ENCODE measurements around the gene DRC1. TPM values are rescaled to one million over a fixed set of nuclear protein-coding genes. Genes with fewer than 3 reads are reported as not detected.

DRC1 gene
- total RNA-seq, 6 experiments from 2014 or later = not detected

DNA sequence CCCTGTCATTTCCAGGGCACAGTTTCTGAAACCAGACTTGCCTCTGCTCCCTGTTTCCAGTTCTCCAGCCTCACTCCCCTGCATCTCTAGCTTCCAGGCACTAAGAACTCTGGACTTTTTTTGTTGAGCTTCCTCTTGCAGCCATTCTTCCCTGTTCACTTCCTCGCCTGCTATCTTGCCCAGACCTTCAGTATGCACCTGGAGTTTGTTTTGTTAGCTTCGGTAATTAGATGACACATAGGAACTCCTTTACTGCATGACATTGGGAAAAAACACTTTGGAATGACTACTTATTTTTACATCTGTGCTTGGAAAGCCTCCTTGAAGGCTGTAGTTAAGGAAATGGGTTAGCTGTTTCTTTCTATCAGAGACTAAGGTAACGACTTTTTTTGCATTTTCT, 41.0 kb downstream of the DRC1 start:
- no peak overlapping the region for H3K4me3 Mint-ChIP-seq
- peaks cover 15% of the 10 kb centered on the region for H3K27me3 Mint-ChIP-seq (ENCODE audit: insufficient read depth)
- no peak for DNase-seq
- TF ChIP-seq, protein P1, sequence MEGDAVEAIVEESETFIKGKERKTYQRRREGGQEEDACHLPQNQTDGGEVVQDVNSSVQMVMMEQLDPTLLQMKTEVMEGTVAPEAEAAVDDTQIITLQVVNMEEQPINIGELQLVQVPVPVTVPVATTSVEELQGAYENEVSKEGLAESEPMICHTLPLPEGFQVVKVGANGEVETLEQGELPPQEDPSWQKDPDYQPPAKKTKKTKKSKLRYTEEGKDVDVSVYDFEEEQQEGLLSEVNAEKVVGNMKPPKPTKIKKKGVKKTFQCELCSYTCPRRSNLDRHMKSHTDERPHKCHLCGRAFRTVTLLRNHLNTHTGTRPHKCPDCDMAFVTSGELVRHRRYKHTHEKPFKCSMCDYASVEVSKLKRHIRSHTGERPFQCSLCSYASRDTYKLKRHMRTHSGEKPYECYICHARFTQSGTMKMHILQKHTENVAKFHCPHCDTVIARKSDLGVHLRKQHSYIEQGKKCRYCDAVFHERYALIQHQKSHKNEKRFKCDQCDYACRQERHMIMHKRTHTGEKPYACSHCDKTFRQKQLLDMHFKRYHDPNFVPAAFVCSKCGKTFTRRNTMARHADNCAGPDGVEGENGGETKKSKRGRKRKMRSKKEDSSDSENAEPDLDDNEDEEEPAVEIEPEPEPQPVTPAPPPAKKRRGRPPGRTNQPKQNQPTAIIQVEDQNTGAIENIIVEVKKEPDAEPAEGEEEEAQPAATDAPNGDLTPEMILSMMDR (IDR thresholded peaks at IDR 0.05) = no peak
- no peaks in the 10 kb centered on the region for H3K9me3 Mint-ChIP-seq
- H3K36me3 Mint-ChIP-seq (ENCODE audit: low read depth) = no peaks in the 10 kb centered on the region
- peaks cover 14% of the 10 kb centered on the region for H3K4me1 Mint-ChIP-seq (ENCODE audit: low read depth)
- no peak overlapping the region for H3K27ac Mint-ChIP-seq

DNA sequence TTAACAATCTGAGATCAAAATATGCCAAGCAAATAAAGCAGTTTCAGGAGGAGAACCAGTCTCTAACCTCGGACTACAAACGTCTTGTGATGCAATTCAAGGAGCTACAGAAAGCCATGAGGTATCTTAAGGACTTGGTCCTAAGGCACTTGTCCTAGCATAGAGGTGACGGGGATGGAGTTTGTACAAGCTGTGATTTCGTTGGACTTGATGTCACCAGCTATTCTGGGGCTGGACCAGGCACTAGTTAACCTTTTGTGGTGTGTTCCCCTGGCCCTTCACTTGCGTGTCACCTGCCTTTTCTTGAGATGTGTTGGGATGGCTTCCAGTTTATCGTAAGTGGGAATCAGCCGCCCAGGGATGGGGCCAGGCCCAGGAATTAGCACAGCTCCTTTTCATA, 42.5 kb downstream of the DRC1 start:
- TF ChIP-seq, protein P1 (IDR thresholded peaks at IDR 0.05) = no peak
- H3K27me3 Mint-ChIP-seq (ENCODE audit: insufficient read depth) = peaks cover 23% of the 10 kb centered on the region
- no peak overlapping the region for H3K27ac Mint-ChIP-seq
- no peaks in the 10 kb centered on the region for H3K36me3 Mint-ChIP-seq (ENCODE audit: low read depth)
- no peak for DNase-seq
- no peak overlapping the region for H3K4me3 Mint-ChIP-seq
- no peaks in the 10 kb centered on the region for H3K9me3 Mint-ChIP-seq
- H3K4me1 Mint-ChIP-seq (ENCODE audit: low read depth) = peaks cover 2% of the 10 kb centered on the region

DNA sequence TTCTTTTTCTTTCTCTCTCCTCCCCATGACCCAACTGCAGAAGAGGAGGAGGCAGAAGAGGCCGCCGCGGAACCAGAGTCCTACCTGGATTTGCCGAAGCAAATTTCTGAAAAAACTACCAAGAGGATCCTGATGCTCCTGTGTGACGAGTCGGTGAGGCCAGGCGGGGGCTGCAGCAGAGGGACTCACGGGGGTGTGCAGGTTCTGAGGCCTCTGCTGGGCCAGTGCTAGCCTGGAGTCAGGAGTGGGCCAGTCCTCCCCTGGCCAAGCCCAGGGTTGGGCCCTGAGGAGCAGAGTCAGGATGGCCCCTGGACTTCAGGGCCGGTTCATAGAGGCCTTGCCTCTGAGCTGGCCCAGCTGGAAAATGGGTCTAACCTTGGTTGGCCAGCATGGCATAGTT, 46.9 kb downstream of the DRC1 start:
- Mint-ChIP-seq H3K4me3 (no peak overlapping the region), H3K27me3 (ENCODE audit: insufficient read depth) (peaks cover 30% of the 10 kb centered on the region), H3K36me3 (ENCODE audit: low read depth) (peaks cover 5% of the 10 kb centered on the region), H3K4me1 (ENCODE audit: low read depth) (no peaks in the 10 kb centered on the region), H3K27ac (no peak overlapping the region), H3K9me3 (peaks cover 6% of the 10 kb centered on the region; the same call in 1 of the 2 replicates)
- TF ChIP-seq, protein P1 (IDR thresholded peaks at IDR 0.05) = no peak
- DNase-seq = no peak

DNA sequence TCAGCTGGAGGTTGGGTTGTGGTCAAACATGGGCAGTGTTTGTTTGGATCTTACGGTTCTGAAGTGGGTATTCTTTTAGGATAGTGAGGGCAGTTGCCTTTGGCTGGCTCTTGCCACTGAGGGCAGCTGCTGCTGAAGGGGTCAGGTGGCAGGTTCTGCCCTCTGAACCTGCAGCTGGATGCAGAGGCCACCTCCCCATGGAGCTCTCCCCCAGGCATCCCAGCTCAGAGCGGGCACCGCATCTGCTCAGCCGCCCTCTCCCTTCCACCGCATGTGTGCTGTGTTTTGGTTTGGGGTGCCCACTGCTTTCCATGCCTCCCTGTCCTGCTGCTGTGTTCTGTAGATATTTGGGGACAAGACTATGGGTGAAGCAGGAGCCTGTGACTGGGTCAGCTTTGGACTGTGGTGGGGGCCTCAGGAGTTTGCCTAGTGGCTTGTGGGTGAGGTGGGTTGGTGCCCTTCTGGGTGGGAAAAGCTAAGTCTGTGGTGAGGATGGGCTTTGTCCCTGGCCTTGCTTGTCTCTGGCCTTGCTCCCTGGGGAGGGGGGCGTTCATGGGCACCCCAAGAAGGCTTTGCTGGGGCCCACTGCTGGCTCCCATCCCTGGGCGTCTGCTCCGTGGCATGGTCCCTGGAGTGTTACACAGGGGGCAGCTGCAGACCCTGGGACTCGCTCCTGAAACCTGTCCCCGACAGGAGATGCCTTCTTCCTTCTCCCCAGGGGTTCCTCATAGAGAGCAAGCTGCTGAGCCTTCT, 47.7 kb downstream of the DRC1 start:
- H3K4me1 Mint-ChIP-seq (ENCODE audit: low read depth) = no peaks in the 10 kb centered on the region
- peaks cover 5% of the 10 kb centered on the region for H3K36me3 Mint-ChIP-seq (ENCODE audit: low read depth)
- H3K27me3 Mint-ChIP-seq (ENCODE audit: insufficient read depth) = peaks cover 35% of the 10 kb centered on the region
- DNase-seq = no peak
- peaks cover 6% of the 10 kb centered on the region; the same call in 1 of the 2 replicates for H3K9me3 Mint-ChIP-seq
- no peak overlapping the region for H3K27ac Mint-ChIP-seq
- TF ChIP-seq, protein P1 (IDR thresholded peaks at IDR 0.05) = no peak
- no peak overlapping the region for H3K4me3 Mint-ChIP-seq

DNA sequence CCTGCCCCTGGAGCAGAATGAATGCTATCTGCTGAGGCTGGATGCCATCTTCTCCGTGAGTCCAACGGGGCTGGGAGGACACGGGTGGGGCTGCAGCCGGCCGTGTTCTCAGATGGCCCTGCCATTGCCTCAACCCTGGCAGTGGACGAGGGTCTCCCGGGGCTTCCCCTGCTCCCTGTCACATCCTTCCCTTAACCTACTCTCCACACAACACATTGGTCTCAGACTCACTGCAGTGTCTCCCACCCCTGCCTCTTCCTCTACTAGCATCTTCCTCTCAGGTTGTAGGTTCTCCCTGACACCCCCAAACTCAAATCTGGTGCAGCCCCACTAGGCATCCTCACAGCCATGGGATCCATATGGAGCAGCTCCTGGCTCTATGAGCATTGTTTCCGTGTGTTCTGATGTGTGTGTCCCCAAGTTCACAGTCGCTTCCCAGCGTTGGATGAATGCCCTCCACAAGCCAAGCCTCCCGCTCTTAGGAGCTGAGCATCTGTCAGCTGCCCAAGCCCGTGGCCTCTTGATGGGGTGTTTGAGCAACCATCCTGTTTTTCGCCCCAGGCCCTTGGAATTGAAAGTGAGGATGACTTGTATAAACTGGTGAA, 48.4 kb downstream of the DRC1 start:
- Mint-ChIP-seq H3K27me3 (ENCODE audit: insufficient read depth) (peaks cover 33% of the 10 kb centered on the region), H3K27ac (no peak overlapping the region), H3K36me3 (ENCODE audit: low read depth) (peaks cover 5% of the 10 kb centered on the region)

More for the DNA sequence above, 48.4 kb downstream of the DRC1 start:
- Mint-ChIP-seq H3K4me3 (no peak overlapping the region), H3K4me1 (ENCODE audit: low read depth) (no peaks in the 10 kb centered on the region), H3K9me3 (peaks cover 6% of the 10 kb centered on the region; the same call in 1 of the 2 replicates)
- TF ChIP-seq, protein P1 (IDR thresholded peaks at IDR 0.05) = no peak
- DNase-seq = no peak
